Measurements from ENCODE around the gene HNF1B. TPM values are rescaled to one million over a fixed set of nuclear protein-coding genes. Genes with fewer than 3 reads are reported as not detected.

The HNF1B gene
- total RNA-seq, 2 donors from 2014 or later: 2.7 to 7.0 TPM

- no peak overlapping the region for H3K27ac ChIP-seq
- DNase-seq (ENCODE audit: low spot score): no peak
- intact Hi-C loops (cut with DNase I): no loop called here
- H3K27me3 ChIP-seq (replicated peaks; ENCODE audit: insufficient read depth): no peaks in the 10 kb centered on the region
- 58% methylated on average over 5 of the region's 5 CpGs for WGBS
- no peak overlapping the region for H3K4me3 ChIP-seq
- no peaks in the 10 kb centered on the region for H3K9me3 ChIP-seq
- H3K36me3 ChIP-seq: no peaks in the 10 kb centered on the region
- TF ChIP-seq POLR2AphosphoS5 (IDR thresholded peaks at IDR 0.05) (no peak), POLR2A (IDR thresholded peaks at IDR 0.05) (no peak), CTCF (IDR thresholded peaks at IDR 0.05) (no peak)
- H3K4me1 ChIP-seq (replicated peaks): no peaks in the 10 kb centered on the region
Observed at GRCh38 chr17:37725021-37725595, 19.8 kb downstream of the HNF1B start.

- Histone ChIP-seq H3K4me1 (replicated peaks) (peaks cover 10% of the 10 kb centered on the region), H3K27ac (no peak overlapping the region), H3K36me3 (no peaks in the 10 kb centered on the region), H3K4me3 (no peak overlapping the region), H3K27me3 (replicated peaks; ENCODE audit: insufficient read depth) (no peaks in the 10 kb centered on the region), H3K9me3 (no peaks in the 10 kb centered on the region)
- TF ChIP-seq POLR2A (IDR thresholded peaks at IDR 0.05) (no peak), POLR2AphosphoS5 (IDR thresholded peaks at IDR 0.05) (peak; percentile 19), CTCF (IDR thresholded peaks at IDR 0.05) (no peak)
- peak; percentile 29 for DNase-seq (ENCODE audit: low spot score)
- 15% methylated on average over 4 of the region's 4 CpGs for WGBS
- intact Hi-C loops (cut with DNase I): no loop called here
Observed at GRCh38 chr17:37720989-37721388, 23.9 kb downstream of the HNF1B start.

GRCh38 chr17:37719866-37720265, 25.0 kb downstream of the HNF1B start:
- intact Hi-C loops (cut with DNase I): no loop called here
- H3K27me3 ChIP-seq (replicated peaks; ENCODE audit: insufficient read depth): no peaks in the 10 kb centered on the region
- DNase-seq (ENCODE audit: low spot score): no peak
- no peak overlapping the region for H3K4me3 ChIP-seq
- no peak for TF ChIP-seq POLR2AphosphoS5 (IDR thresholded peaks at IDR 0.05)
- no peak overlapping the region for H3K27ac ChIP-seq
- H3K36me3 ChIP-seq: no peaks in the 10 kb centered on the region
- WGBS: 76% methylated on average over 4 of the region's 4 CpGs
- H3K4me1 ChIP-seq (replicated peaks): peaks cover 10% of the 10 kb centered on the region
- no peaks in the 10 kb centered on the region for H3K9me3 ChIP-seq

GRCh38 chr17:37718324-37719048, 26.4 kb downstream of the HNF1B start:
- intact Hi-C loops (cut with DNase I): no loop called here
- TF ChIP-seq POLR2A (IDR thresholded peaks at IDR 0.05) (no peak), CTCF (IDR thresholded peaks at IDR 0.05) (no peak), POLR2AphosphoS5 (IDR thresholded peaks at IDR 0.05) (no peak)
- 87% methylated on average over 3 of the region's 3 CpGs for WGBS
- no peak for DNase-seq (ENCODE audit: low spot score)
- H3K27me3 ChIP-seq (replicated peaks; ENCODE audit: insufficient read depth): no peaks in the 10 kb centered on the region
- no peak overlapping the region for H3K4me3 ChIP-seq
- H3K4me1 ChIP-seq (replicated peaks): peaks cover 10% of the 10 kb centered on the region
- no peaks in the 10 kb centered on the region for H3K9me3 ChIP-seq
- H3K27ac ChIP-seq: no peak overlapping the region
- H3K36me3 ChIP-seq: no peaks in the 10 kb centered on the region

GRCh38 chr17:37717627-37718323, 27.1 kb downstream of the HNF1B start:
- DNase-seq (ENCODE audit: low spot score): no peak
- Histone ChIP-seq H3K9me3 (no peaks in the 10 kb centered on the region), H3K4me1 (replicated peaks) (peaks cover 10% of the 10 kb centered on the region), H3K27ac (peak overlapping the region in 1 of 2 donors; percentile 5), H3K27me3 (replicated peaks; ENCODE audit: insufficient read depth) (no peaks in the 10 kb centered on the region), H3K36me3 (no peaks in the 10 kb centered on the region), H3K4me3 (no peak overlapping the region)
- intact Hi-C loops (cut with DNase I): no loop called here
- 56% methylated on average over 3 of the region's 3 CpGs for WGBS
- TF ChIP-seq CTCF (IDR thresholded peaks at IDR 0.05) (no peak), POLR2AphosphoS5 (IDR thresholded peaks at IDR 0.05) (no peak), POLR2A (IDR thresholded peaks at IDR 0.05) (no peak)

Measured in prostate gland (tissue), 2 donors.